GM19452 (cell line): ENCODE measurements around the gene CACHD1.
"Not testable (repeated sequence)": the region's sequence is repeated elsewhere in the genome, so short reads cannot be mapped to it uniquely, and the experiment has no call there.

Source experiments
- ATAC-seq: cut with Tn5 transposase; IDR thresholded peaks from one replicate; pipeline ENCODE4 v1.9.1; 2021; ENCODE audit not compliant: unreplicated experiment

Gene CACHD1

GRCh38 chr1:64687725-64688327 lies 217.9 kb downstream of the CACHD1 start:
- ATAC-seq: no peak

DNA sequence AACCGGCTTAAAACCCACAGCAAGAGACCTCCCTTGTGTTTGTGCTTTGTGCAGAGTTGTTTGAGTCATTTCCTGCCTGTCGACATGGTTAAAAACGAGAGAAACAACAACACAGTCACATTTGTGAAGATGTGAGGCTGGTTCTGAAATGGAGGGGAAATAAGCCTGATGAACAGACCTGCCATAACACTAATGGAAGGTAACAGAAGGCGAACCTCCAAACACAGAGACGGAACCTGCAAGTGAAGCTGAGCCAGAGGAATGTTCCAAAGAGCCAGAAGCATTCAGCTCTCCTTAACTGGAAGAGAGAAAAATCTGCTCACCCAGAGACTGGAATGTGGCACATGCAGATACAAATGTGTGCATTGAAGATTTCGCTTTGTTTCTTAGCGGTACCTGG lies 221.7 kb downstream of the CACHD1 start:
- no peak for ATAC-seq

- no peak for ATAC-seq
Observed at GRCh38 chr1:64692911-64693310, 223.0 kb downstream of the CACHD1 start.

DNA sequence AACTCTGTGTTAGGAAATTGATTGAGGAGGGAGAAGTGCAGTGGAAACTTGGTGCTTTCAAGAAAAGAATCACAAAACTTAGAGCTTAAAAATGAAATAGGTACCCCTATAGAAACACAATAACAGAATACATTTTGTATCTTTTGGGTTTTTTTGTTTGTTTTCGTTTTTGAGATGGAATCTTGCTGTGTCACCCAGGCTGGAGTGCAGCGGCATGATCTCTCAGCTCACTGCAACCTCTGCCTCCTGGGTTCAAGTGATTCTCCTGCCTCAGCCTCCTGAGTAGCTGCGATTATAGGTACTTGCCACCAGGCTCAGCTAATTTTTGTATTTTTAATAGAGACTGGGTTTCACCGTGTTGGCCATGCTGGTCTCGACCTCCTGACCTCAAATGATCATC lies 223.5 kb downstream of the CACHD1 start:
- ATAC-seq: no peak

DNA sequence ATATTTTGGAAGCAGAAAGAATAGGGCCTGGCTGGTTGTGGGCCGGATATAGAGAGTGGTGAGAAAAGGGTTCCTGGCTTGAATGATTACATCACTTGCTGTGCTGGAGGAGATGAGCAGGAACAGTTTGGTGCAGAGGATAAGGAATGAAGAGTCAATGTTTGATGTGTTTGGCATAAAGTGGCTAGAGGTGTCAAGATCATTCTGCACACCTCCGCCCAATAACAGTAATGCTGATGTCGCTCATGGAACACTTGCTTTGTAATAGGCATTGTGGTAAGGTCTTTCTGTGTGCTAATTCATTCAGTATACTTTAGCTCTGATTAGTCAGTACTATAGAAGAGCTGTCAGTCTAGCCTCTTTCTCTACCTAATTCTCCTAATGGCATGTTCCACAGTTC lies 226.9 kb downstream of the CACHD1 start:
- no peak for ATAC-seq

- ATAC-seq: no peak
Observed at GRCh38 chr1:64699327-64699726, 229.4 kb downstream of the CACHD1 start.

- ATAC-seq: no peak
Observed at GRCh38 chr1:64701071-64701470, 231.1 kb downstream of the CACHD1 start.

GRCh38 chr1:64701886-64702285 lies 232.0 kb downstream of the CACHD1 start:
- ATAC-seq: no peak

DNA sequence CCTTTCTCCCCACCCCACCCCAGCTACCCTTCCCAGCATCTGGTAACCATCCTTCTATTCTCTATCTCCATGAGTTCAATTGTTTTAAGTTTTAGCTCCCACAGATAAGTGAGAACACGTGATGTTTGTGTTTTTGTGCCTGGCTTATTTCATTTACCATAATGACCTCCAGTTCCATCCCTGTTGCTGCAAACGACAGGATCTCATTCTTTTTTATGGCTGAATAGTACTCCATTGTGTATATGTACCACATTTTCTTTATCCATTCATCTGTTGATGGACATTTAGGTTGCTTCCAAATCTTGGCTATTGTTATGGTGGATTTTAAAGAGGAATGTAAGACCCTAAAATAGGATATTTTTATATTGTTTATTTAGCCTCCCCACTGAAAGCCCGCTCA lies 232.7 kb downstream of the CACHD1 start:
- not testable (repeated sequence) for ATAC-seq

GRCh38 chr1:64703600-64703999 lies 233.7 kb downstream of the CACHD1 start:
- no peak for ATAC-seq

DNA sequence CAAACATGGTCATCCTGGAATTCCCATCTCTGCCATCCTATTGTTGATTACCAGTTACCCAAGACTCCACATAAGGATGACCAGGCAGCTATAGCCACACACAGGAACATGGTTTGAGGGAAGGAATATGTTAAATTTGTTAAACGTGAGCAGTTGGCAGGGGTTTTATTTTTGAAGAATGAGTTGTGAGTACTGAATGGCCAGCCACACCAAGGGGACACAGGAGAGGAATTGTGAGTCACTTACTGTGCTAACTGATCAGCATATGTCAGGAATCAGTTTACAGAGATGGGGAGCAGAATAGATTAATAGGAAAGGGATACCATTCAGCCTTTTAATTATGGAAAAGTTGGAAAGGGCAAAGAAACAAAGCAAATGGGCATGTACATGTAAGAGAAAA lies 235.7 kb downstream of the CACHD1 start:
- ATAC-seq: no peak

DNA sequence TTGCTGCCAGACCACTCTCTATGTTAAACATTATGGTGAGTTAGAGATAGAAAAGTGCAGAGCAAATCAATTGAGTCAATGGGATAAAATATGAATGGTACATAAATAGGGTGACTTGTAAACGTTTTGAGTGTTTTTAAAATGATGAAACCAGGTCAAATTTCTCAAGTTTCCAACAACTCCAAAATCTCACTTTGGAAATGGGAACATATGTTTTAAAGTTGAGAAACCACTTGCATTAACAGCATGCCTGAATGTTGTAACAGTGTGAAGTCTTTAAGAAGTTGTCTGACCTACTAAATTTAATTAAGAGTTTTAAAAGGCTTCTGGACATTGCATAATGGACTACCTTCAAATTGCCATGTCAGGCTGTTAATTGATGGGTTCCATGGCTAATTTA lies 241.3 kb downstream of the CACHD1 start:
- ATAC-seq: no peak

GRCh38 chr1:64712049-64712448 lies 242.1 kb downstream of the CACHD1 start:
- no peak for ATAC-seq

DNA sequence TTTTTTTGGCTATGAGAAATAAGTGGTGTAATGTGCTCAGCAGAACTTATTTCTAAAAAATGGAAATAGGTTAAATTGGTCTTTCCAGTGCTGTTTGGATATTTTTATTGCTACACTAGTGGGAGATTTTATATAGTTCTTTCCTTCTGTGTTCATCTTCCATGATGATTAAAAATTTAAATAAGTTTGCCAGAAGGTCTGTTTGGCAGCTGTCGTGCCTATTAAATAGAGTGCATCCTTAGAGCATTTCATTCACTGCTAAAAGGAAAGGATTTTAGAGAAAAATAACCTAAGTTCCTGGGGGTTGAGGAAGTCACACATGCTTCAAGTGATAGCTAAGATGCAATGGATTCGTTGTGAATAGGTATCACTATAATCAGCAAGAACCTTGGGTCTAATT lies 245.3 kb downstream of the CACHD1 start:
- ATAC-seq: no peak

DNA sequence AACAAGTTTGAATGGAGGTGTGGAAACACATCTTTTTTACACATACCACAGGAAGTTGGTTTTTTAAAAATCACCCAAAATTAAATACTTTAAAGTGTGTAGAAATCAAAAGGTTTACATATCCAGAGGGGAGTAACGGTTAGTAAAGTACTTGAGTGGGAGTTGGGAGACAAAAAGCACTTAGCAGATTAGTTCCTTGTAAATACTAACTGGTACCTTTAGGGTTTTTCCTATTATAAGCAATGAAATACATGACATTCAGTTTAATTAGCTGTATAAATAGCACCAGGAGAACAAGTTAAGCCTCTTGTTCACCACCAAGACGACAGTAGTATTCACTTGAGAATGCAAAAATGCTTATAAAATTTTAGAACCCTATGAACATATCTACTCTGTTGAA lies 251.2 kb downstream of the CACHD1 start:
- ATAC-seq: no peak

DNA sequence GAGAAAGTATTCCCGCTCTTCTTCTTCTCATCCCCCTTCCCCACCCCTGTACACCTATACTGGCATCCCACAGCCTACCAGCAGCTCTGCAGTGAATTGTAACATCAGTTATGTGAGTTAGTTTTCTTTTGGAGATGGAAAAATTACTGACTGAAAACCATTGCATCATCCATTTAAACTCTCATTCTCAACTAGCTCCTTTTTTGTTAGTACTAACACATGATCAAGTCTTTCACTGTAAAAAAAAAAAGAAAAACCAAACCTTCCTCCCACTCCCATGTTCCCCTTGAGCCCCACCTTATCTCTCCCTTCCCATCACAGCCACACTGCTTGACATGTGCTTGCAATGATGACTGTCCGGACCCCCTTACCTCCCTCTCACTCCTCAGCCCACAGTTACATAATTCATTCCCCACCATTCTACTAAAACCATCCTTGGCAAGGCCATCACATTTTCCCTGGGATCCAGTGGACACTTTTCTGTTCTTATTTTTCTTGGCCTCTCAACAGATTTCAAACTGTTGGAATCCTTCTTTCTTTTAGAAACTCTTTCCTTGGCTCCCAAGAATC lies 251.7 kb downstream of the CACHD1 start:
- ATAC-seq: no peak

GRCh38 chr1:64727861-64728260 lies 257.9 kb downstream of the CACHD1 start:
- no peak for ATAC-seq

GRCh38 chr1:64733581-64734286 lies 263.8 kb downstream of the CACHD1 start:
- ATAC-seq: no peak

DNA sequence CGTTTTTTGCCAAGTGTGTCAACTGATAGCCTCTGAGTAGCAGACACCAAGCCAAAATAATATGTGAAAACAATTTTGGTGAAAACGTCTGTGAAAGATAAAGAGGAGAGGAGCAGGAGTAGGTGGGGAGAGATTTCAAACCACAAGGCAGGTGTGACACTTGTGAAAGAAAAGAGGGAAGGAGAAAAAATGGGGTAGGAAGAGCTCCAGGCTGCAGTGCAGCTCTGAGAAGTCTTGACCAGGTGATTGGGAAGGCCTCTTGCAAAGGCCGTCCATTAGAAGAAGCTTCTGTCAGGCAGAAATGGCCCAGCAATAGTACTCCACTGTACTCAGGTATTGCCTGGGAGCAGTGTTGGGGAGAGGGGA lies 264.3 kb downstream of the CACHD1 start:
- no peak for ATAC-seq

DNA sequence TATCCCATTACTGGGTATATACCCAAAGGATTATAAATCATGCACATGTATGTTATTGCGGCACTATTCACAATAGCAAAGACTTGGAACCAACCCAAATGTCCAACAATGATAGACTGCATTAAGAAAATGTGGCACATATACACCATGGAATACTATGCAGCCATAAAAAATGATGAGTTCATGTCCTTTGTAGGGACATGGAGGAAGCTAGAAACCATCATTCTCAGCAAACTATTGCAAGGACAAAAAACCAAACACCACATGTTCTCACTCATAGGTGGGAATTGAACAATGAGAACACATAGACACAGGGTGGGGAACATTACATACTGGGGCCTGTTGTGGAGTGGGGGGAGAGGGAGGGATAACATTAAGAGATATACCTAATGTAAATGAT lies 270.8 kb downstream of the CACHD1 start:
- not testable (repeated sequence) for ATAC-seq
